Measurements from ENCODE around the gene KCTD2. TPM values are rescaled to one million over a fixed set of nuclear protein-coding genes. Genes with fewer than 3 reads are reported as not detected.
A peak's percentile ranks its signal among the peaks of the same experiment; 100 is the strongest.
"Not testable (repeated sequence)": the region's sequence is repeated elsewhere in the genome, so short reads cannot be mapped to it uniquely, and the experiment has no call there.

KCTD2 gene
- total and polyA plus RNA-seq, 2 of the 13 experiments (the other 11 are each of a cell fraction or from before 2014, with no cell fraction given), result 28.3 to 32.6 TPM

GRCh38 chr17:75024686-75025397, 22.2 kb upstream of the KCTD2 start (continued):
- TF ChIP-seq TFAP4 (IDR thresholded peaks at IDR 0.05; ENCODE audit: borderline replicate concordance, low read depth), result no peak
- TF ChIP-seq NFATC3 (CRISPR knock-in tag; IDR thresholded peaks at IDR 0.05), result no peak
- 0 out of 2 replicates have a peak, but pooled peaks have one; percentile 25 for TF ChIP-seq ZNF280B (CRISPR knock-in tag; IDR thresholded peaks at IDR 0.05; ENCODE audit: borderline replicate concordance)
- peak; percentile 55; the same call in 1 of the 2 replicates for TF ChIP-seq ELF3 (CRISPR knock-in tag; IDR thresholded peaks at IDR 0.05)
- peak in 1 of 2 experiments; percentile 27; a peak in 1 of 4 replicates for TF ChIP-seq MAFK (conservative IDR thresholded peaks at IDR 0.05 in 1 of 2, IDR thresholded peaks at IDR 0.05 in 1 of 2; ENCODE audit: low read length in 2 of 2)

GRCh38 chr17:75025398-75025734, 21.7 kb upstream of the KCTD2 start:
- peak overlapping the region; percentile 83; the same call in 1 of the 2 replicates for H3K4me2 ChIP-seq (ENCODE audit: low read depth, low read length)
- BruUV-seq (replicated peaks); H2AFZ ChIP-seq (ENCODE audit: low read length); H4K20me1 ChIP-seq (ENCODE audit: insufficient read depth, low read length); H3K27me3 ChIP-seq (ENCODE audit: control insufficient read depth in 1 of 2, insufficient read depth in 2 of 2, low read length in 2 of 2); H3K27ac ChIP-seq (ENCODE audit: extremely low read length, insufficient read depth, low read length); ATAC-seq; DNase-seq (ENCODE audit: low spot score); in situ Hi-C loops (cut with HindIII; ENCODE audit: extremely low pct_ligation_motif_present, low pct_unique_long_range_greater_than_20kb); H3K9me3 ChIP-seq (ENCODE audit: low read length); intact Hi-C loops (cut with micrococcal nuclease; ENCODE audit: unreplicated experiment); FAIRE-seq; H3K9ac ChIP-seq (ENCODE audit: insufficient read depth, low read depth, low read length); H3K79me2 ChIP-seq (ENCODE audit: insufficient read depth, low read length): not testable (repeated sequence)
- peak overlapping the region in 1 of 3 experiments; percentile 46; a peak in 1 of 6 replicates for H3K4me3 ChIP-seq (replicated peaks in 1 of 3; ENCODE audit: insufficient read depth in 1 of 3, low read depth in 2 of 3, low read length in 3 of 3)
- peak; percentile 1; the same call in 1 of the 2 replicates for TF ChIP-seq BATF2 (CRISPR knock-in tag; IDR thresholded peaks at IDR 0.05)
- TF ChIP-seq ZMYM4 (CRISPR knock-in tag; IDR thresholded peaks at IDR 0.05), result peak; percentile 14; the same call in 1 of the 2 replicates
- 0 out of 2 replicates have a peak, but pooled peaks have one; percentile 38 for TF ChIP-seq ZNF709 (CRISPR knock-in tag; IDR thresholded peaks at IDR 0.05)
- CTCF ChIA-PET (ENCODE audit: low intra/inter-chr PET ratio, low total read pairs), result interaction anchor here (0.9 kb wide), 1 partner anchor 64 kb away, joined by 3 read pairs; no protein-coding TSS in a partner anchor
- H3K36me3 ChIP-seq (replicated peaks in 1 of 2; ENCODE audit: control insufficient read depth in 1 of 2, insufficient read depth in 2 of 2, low read length in 2 of 2), result peaks cover 13 to 17% of the 10 kb centered on the region in 2 experiments
- WGBS (ENCODE audit: low lambda C conversion rate), result 93% methylated on average over 9 of the region's 9 CpGs
- H3K4me1 ChIP-seq (ENCODE audit: insufficient read depth, low read length), result peaks cover 30% of the 10 kb centered on the region
- POLR2A ChIA-PET, result interaction anchor here (0.7 to 4.7 kb wide), 20 partner anchors 10 to 380 kb away, joined by 3 to 90 read pairs (median 4); partner anchors contain the start of genes ATP5PD, CDR2L, FDXR and GRB2

- CTCF ChIA-PET (ENCODE audit: low intra/inter-chr PET ratio, low total read pairs); BruUV-seq (replicated peaks): not testable (repeated sequence)
Measured at GRCh38 chr17:75026650-75027049, 20.4 kb upstream of the KCTD2 start.

More at GRCh38 chr17:75026650-75027049, 20.4 kb upstream of the KCTD2 start:
- H3K4me2 ChIP-seq (ENCODE audit: low read depth, low read length); H3K4me3 ChIP-seq (replicated peaks in 1 of 3; ENCODE audit: insufficient read depth in 1 of 3, low read depth in 2 of 3, low read length in 3 of 3); H4K20me1 ChIP-seq (ENCODE audit: insufficient read depth, low read length); H3K9ac ChIP-seq (ENCODE audit: insufficient read depth, low read depth, low read length); DNase-seq (ENCODE audit: low spot score); intact Hi-C loops (cut with micrococcal nuclease; ENCODE audit: unreplicated experiment); H2AFZ ChIP-seq (ENCODE audit: low read length); ATAC-seq; H3K27ac ChIP-seq (ENCODE audit: extremely low read length, insufficient read depth, low read length); H3K9me3 ChIP-seq (ENCODE audit: low read length); FAIRE-seq; in situ Hi-C loops (cut with HindIII; ENCODE audit: extremely low pct_ligation_motif_present, low pct_unique_long_range_greater_than_20kb); H3K36me3 ChIP-seq (replicated peaks in 1 of 2; ENCODE audit: control insufficient read depth in 1 of 2, insufficient read depth in 2 of 2, low read length in 2 of 2); H3K27me3 ChIP-seq (ENCODE audit: control insufficient read depth in 1 of 2, insufficient read depth in 2 of 2, low read length in 2 of 2); H3K79me2 ChIP-seq (ENCODE audit: insufficient read depth, low read length): not testable (repeated sequence)
- H3K4me1 ChIP-seq (ENCODE audit: insufficient read depth, low read length), result peaks cover 40% of the 10 kb centered on the region
- 62% methylated on average over 2 of the region's 2 CpGs for WGBS (ENCODE audit: low lambda C conversion rate)
- POLR2A ChIA-PET, result interaction anchor here (4.3 to 4.7 kb wide), 2 partner anchors 9 to 14 kb away, joined by 41 to 90 read pairs; partner anchors contain the start of gene MRPL58

Data from HepG2 (cell line).